Hepatocyte (in vitro differentiated cells): Measurements from ENCODE around the gene SLC12A1.

Experiments used
- EZH2 ChIP-seq: fragments of 200-600 bp; sonication (generic); IDR thresholded peaks from 2 replicates; pipeline ENCODE4 v1.6.1; 2016; ENCODE audit warnings: antibody characterized with exemption, mild to moderate bottlenecking, borderline replicate concordance
- EZH2phosphoT487 ChIP-seq: fragments of 200-600 bp; sonication (generic); IDR thresholded peaks from one replicate; pipeline ENCODE4 v1.6.1; 2018; ENCODE audit warnings: antibody characterized with exemption, mild to moderate bottlenecking, low read depth, moderate library complexity; ENCODE audit not compliant: unreplicated experiment, severe bottlenecking
- TF ChIP-seq, protein P1 (sequence below): fragments of 200-600 bp; sonication (generic); IDR thresholded peaks from 2 replicates; pipeline ENCODE4 v1.5.1; 2016; ENCODE audit warnings: antibody characterized with exemption, mild to moderate bottlenecking; ENCODE audit not compliant: poor library complexity

DNA sequence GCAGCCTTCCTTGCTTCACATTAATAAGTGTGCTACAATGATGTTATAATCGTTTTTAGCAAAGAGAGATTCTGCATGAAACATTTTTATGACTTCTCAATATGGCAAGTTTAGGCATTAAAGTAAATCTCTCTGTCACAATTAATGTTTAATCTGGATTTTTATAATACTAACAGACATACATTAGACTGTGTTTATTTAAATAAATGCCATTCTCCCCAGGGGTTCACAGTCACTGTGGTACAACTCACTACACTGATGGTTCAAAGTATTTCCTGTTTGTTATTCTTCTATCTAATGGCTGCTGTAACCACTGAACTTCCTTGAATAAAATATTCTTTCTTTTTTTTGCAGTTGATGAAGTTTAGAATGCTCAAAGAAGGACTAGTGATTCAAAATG lies 59.0 kb downstream of the SLC12A1 start:
- TF ChIP-seq, protein P1, sequence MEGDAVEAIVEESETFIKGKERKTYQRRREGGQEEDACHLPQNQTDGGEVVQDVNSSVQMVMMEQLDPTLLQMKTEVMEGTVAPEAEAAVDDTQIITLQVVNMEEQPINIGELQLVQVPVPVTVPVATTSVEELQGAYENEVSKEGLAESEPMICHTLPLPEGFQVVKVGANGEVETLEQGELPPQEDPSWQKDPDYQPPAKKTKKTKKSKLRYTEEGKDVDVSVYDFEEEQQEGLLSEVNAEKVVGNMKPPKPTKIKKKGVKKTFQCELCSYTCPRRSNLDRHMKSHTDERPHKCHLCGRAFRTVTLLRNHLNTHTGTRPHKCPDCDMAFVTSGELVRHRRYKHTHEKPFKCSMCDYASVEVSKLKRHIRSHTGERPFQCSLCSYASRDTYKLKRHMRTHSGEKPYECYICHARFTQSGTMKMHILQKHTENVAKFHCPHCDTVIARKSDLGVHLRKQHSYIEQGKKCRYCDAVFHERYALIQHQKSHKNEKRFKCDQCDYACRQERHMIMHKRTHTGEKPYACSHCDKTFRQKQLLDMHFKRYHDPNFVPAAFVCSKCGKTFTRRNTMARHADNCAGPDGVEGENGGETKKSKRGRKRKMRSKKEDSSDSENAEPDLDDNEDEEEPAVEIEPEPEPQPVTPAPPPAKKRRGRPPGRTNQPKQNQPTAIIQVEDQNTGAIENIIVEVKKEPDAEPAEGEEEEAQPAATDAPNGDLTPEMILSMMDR = no peak
- TF ChIP-seq EZH2 (no peak), EZH2phosphoT487 (no peak)
